SK-N-SH (cell line): ENCODE measurements around the gene TBCE. TPM values are rescaled to one million over a fixed set of nuclear protein-coding genes. Genes with fewer than 3 reads are reported as not detected.

Experiments used
- CTCF ChIA-PET: fragments of 300-600, 350-600 bp; formaldehyde crosslinking; extraction: SDS; loops from one replicate; lab custom pipeline; 2021; lab: Yijun Ruan, JAX
- POLR2A ChIA-PET: fragments of 350-600 bp; sonication (Branson Sonifier 250); formaldehyde crosslinking; extraction: SDS; loops from one replicate; lab custom pipeline; 2020; ENCODE audit warnings: antibody characterized with exemption, inconsistent platforms; lab: Yijun Ruan, JAX
- DNase-seq: peaks from one replicate; pipeline ENCODE4 v3.0.0; 2012
- H2AFZ ChIP-seq: fragments of 200-600 bp; sonication (generic); 2 replicates; pipeline ENCODE4 v1.8.1; 2016; ENCODE audit warnings: antibody characterized with exemption, mild to moderate bottlenecking, low read depth
- H3F3A ChIP-seq: fragments of 200-600 bp; sonication (generic); replicated peaks from 2 replicates; pipeline ENCODE3; 2016; ENCODE audit warnings: antibody characterized with exemption, mild to moderate bottlenecking; ENCODE audit not compliant: insufficient read depth
- H3K27ac ChIP-seq, 2 experiments: fragments of 200-500 bp in 1 of 2; fragments of 200-600 bp in 1 of 2; sonication (Bioruptor generic) in 1 of 2; sonication (generic), shearing (Covaris generic) in 1 of 2; 2 replicates each; pipeline versions ENCODE4 v1.5.1 to v1.6.1; 2014 to 2016; ENCODE audit warnings: low read depth in 2 of 2, inconsistent platforms in 1 of 2, low read length in 1 of 2, mild to moderate bottlenecking in 1 of 2, mixed read lengths in 1 of 2
- H3K27me3 ChIP-seq: fragments of 200-600 bp; sonication (generic), shearing (Covaris generic); 2 replicates; pipeline ENCODE4 v1.6.1; 2016; ENCODE audit warnings: mixed run types; ENCODE audit not compliant: insufficient read depth
- H3K36me3 ChIP-seq, 2 experiments: fragments of 200-500 bp in 1 of 2; fragments of 200-600 bp in 1 of 2; sonication (Bioruptor generic) in 1 of 2; sonication (generic) in 1 of 2; replicated peaks in 1 of 2; 2 replicates each; pipeline versions ENCODE3 to v1.5.1; 2014 to 2016; ENCODE audit warnings: low read length in 1 of 2, mild to moderate bottlenecking in 1 of 2; ENCODE audit not compliant: insufficient read depth in 2 of 2, control insufficient read depth in 1 of 2
- H3K4me1 ChIP-seq, 2 experiments: fragments of 200-500 bp in 1 of 2; fragments of 200-600 bp in 1 of 2; sonication (Bioruptor generic) in 1 of 2; sonication (generic), shearing (Covaris generic) in 1 of 2; 2 replicates each; pipeline versions ENCODE4 v1.5.1 to v1.6.1; 2014 to 2016; ENCODE audit warnings: low read depth in 1 of 2, low read length in 1 of 2, mixed run types in 1 of 2; ENCODE audit not compliant: insufficient read depth in 2 of 2, control insufficient read depth in 1 of 2
- H3K4me2 ChIP-seq: fragments of 200-600 bp; sonication (generic), shearing (Covaris generic); 2 replicates; pipeline ENCODE4 v1.6.1; 2017; ENCODE audit warnings: mixed run types
- H3K4me3 ChIP-seq, 2 experiments: fragments of 200-500 bp in 1 of 2; fragments of 200-600 bp in 1 of 2; sonication (Bioruptor generic) in 1 of 2; sonication (generic), shearing (Covaris generic) in 1 of 2; 2 replicates each; pipeline versions ENCODE4 v1.5.1 to v1.8.1; 2014 to 2016; ENCODE audit warnings: low read depth in 2 of 2, inconsistent platforms in 1 of 2, low read length in 1 of 2, mild to moderate bottlenecking in 1 of 2, mixed read lengths in 1 of 2, moderate library complexity in 1 of 2
- H3K79me2 ChIP-seq: fragments of 200-600 bp; sonication (generic); 2 replicates; pipeline ENCODE4 v1.8.1; 2017; ENCODE audit warnings: mild to moderate bottlenecking; ENCODE audit not compliant: insufficient read depth
- H3K9ac ChIP-seq: fragments of 200-600 bp; sonication (generic); 2 replicates; pipeline ENCODE4 v1.6.1; 2017; ENCODE audit warnings: mixed run types
- H3K9me2 ChIP-seq: fragments of 200-600 bp; sonication (generic); 2 replicates; pipeline ENCODE4 v1.6.1; 2017; ENCODE audit warnings: mixed run types
- H3K9me3 ChIP-seq: fragments of 200-600 bp; sonication (generic); 2 replicates; pipeline ENCODE4 v1.6.1; 2017; ENCODE audit warnings: mixed run types, mild to moderate bottlenecking, moderate library complexity
- H4K20me1 ChIP-seq: fragments of 200-600 bp; sonication (generic); 2 replicates; pipeline ENCODE4 v1.6.1; 2017; ENCODE audit warnings: mild to moderate bottlenecking, mixed run types; ENCODE audit not compliant: insufficient read depth
- CHD2 ChIP-seq: fragments of 150-350 bp; IDR thresholded peaks from 2 replicates; pipeline ENCODE4 v1.6.1; 2018; ENCODE audit warnings: low read length; ENCODE audit not compliant: partially characterized antibody
- CTCF ChIP-seq: fragments of 200-600 bp; sonication (generic); IDR thresholded peaks from 2 replicates; pipeline ENCODE4 v1.6.1; 2017; ENCODE audit warnings: antibody characterized with exemption, mild to moderate bottlenecking, moderate library complexity
- EP300 ChIP-seq, 2 experiments: IDR thresholded peaks; 2 replicates each; pipeline versions ENCODE4 v1.4.0 to v1.6.1; 2012; ENCODE audit warnings: borderline replicate concordance in 1 of 2, low read depth in 1 of 2, low read length in 1 of 2
- FOSL2 ChIP-seq: IDR thresholded peaks from 2 replicates; pipeline ENCODE4 v1.4.0; 2012; ENCODE audit warnings: low read depth, mild to moderate bottlenecking, moderate library complexity, borderline replicate concordance
- GABPA ChIP-seq: IDR thresholded peaks from 2 replicates; pipeline ENCODE4 v1.4.0; 2012; ENCODE audit warnings: low read depth, mild to moderate bottlenecking
- GATA2 ChIP-seq: sonication (generic); formaldehyde crosslinking; IDR thresholded peaks from 2 replicates; pipeline ENCODE4 v1.5.0; 2020; ENCODE audit warnings: mild to moderate bottlenecking, missing genetic modification reagents
- JUND ChIP-seq: IDR thresholded peaks from 2 replicates; pipeline ENCODE4 v1.4.0; 2012
- MEF2A ChIP-seq: IDR thresholded peaks from 2 replicates; pipeline ENCODE4 v1.4.0; 2012; ENCODE audit warnings: low read depth, borderline replicate concordance
- NRF1 ChIP-seq: IDR thresholded peaks from 2 replicates; pipeline ENCODE4 v1.6.1; 2012; ENCODE audit warnings: low read depth, mild to moderate bottlenecking, low read length
- PBX3 ChIP-seq: IDR thresholded peaks from 2 replicates; pipeline ENCODE4; 2012
- RAD21 ChIP-seq: IDR thresholded peaks from 2 replicates; pipeline ENCODE4 v1.6.1; 2012; ENCODE audit warnings: mild to moderate bottlenecking, low read length
- RXRA ChIP-seq: IDR thresholded peaks from 2 replicates; pipeline ENCODE4 v1.4.0; 2012; ENCODE audit warnings: low read depth, mild to moderate bottlenecking, borderline replicate concordance
- SMC3 ChIP-seq: IDR thresholded peaks from 2 replicates; pipeline ENCODE4 v1.6.1; 2012; ENCODE audit warnings: low read depth, low read length, improper control_type of control experiment
- TCF12 ChIP-seq: IDR thresholded peaks from 2 replicates; pipeline ENCODE4 v1.4.0; 2012
- TEAD4 ChIP-seq: IDR thresholded peaks from 2 replicates; pipeline ENCODE4 v1.4.0; 2012; ENCODE audit warnings: mild to moderate bottlenecking, borderline replicate concordance; ENCODE audit not compliant: insufficient read depth
- USF1 ChIP-seq: IDR thresholded peaks from 2 replicates; pipeline ENCODE4 v1.4.0; 2012; ENCODE audit warnings: low read depth, borderline replicate concordance
- USF2 ChIP-seq: fragments of 150-350 bp; IDR thresholded peaks from 2 replicates; pipeline ENCODE4 v1.6.1; 2017; ENCODE audit warnings: antibody characterized with exemption, low read length, low read depth, borderline replicate concordance
- ZBTB33 ChIP-seq: IDR thresholded peaks from 2 replicates; pipeline ENCODE4 v1.4.0; 2012; ENCODE audit warnings: low read depth, borderline replicate concordance
- WGBS: methylation state at CpG from one replicate; pipeline ENCODE4 v1.1.6; 2017; ENCODE audit warnings: low lambda C conversion rate; 5-methylcytosine and 5-hydroxymethylcytosine counted together
- polyA plus RNA-seq, 3 experiments: library from polyadenylated mRNA; depleted of rRNA; stranded (reverse); fragments of >200 nt; gene quantifications; 2 replicates each; pipeline ENCODE4 v1.2.3, GENCODE V29; 2012
- TF ChIP-seq, protein P1 (sequence below): IDR thresholded peaks from 2 replicates; pipeline ENCODE4 v1.4.0; 2012; ENCODE audit warnings: low read depth

The TBCE gene
- polyA plus RNA-seq, 1 of the 3 experiments (the other 2 are of a cell fraction): 18.3 TPM

GRCh38 chr1:235455097-235455496 is 87.9 kb downstream of the TBCE start:
- Histone ChIP-seq H3K79me2 (no peaks in the 10 kb centered on the region), H2AFZ (no peak overlapping the region), H3K36me3 (peaks cover 31 to 37% of the 10 kb centered on the region in 2 experiments), H4K20me1 (no peaks in the 10 kb centered on the region), H3K4me3 (no peak overlapping the region), H3K27me3 (no peaks in the 10 kb centered on the region), H3K9me3 (no peaks in the 10 kb centered on the region), H3K27ac (no peak overlapping the region), H3K4me2 (no peak overlapping the region), H3K4me1 (no peaks in the 10 kb centered on the region), H3K9me2 (no peaks in the 10 kb centered on the region), H3K9ac (no peak overlapping the region), H3F3A (no peaks in the 10 kb centered on the region)
- POLR2A ChIA-PET: interaction anchor here (0.8 kb wide), 1 partner anchor 10 kb away, joined by 3 read pairs; no protein-coding TSS in a partner anchor
- WGBS: 98% methylated on average over 2 of the region's 2 CpGs
- CTCF ChIA-PET: interaction anchor here (1.0 to 1.1 kb wide), 2 partner anchors 11 to 517 kb away, joined by 3 read pairs; no protein-coding TSS in a partner anchor
- DNase-seq: no peak
- TF ChIP-seq ZBTB33 (no peak), RXRA (no peak), RAD21 (no peak), TEAD4 (no peak), CTCF (no peak), MEF2A (no peak), USF1 (no peak), JUND (no peak), NRF1 (no peak)
- TF ChIP-seq, protein P1, sequence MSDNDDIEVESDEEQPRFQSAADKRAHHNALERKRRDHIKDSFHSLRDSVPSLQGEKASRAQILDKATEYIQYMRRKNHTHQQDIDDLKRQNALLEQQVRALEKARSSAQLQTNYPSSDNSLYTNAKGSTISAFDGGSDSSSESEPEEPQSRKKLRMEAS: no peak

GRCh38 chr1:235455823-235456222 is 88.6 kb downstream of the TBCE start:
- no peak overlapping the region for H2AFZ ChIP-seq
- H3K9me2 ChIP-seq: no peaks in the 10 kb centered on the region
- H3K4me3 ChIP-seq: no peak overlapping the region
- ChIA-PET POLR2A (interaction anchor here (0.8 kb wide), 1 partner anchor 11 kb away, joined by 3 read pairs; no protein-coding TSS in a partner anchor), CTCF (interaction anchor here (1.0 to 1.1 kb wide), 2 partner anchors 12 to 516 kb away, joined by 3 read pairs; no protein-coding TSS in a partner anchor)
- H3K4me2 ChIP-seq: no peak overlapping the region
- no peaks in the 10 kb centered on the region for H3K4me1 ChIP-seq
- H3K9me3 ChIP-seq: no peaks in the 10 kb centered on the region
- no peaks in the 10 kb centered on the region for H3F3A ChIP-seq
- 90% methylated on average over 4 of the region's 4 CpGs for WGBS
- DNase-seq: no peak
- no peak overlapping the region for H3K9ac ChIP-seq
- H4K20me1 ChIP-seq: no peaks in the 10 kb centered on the region
- no peaks in the 10 kb centered on the region for H3K27me3 ChIP-seq
- no peaks in the 10 kb centered on the region for H3K79me2 ChIP-seq
- no peak overlapping the region for H3K27ac ChIP-seq
- peaks cover 24 to 29% of the 10 kb centered on the region in 2 experiments for H3K36me3 ChIP-seq
- no peak for TF ChIP-seq TCF12
- TF ChIP-seq JUND: no peak
- no peak for TF ChIP-seq SMC3
- TF ChIP-seq, protein P1: no peak
- TF ChIP-seq FOSL2: no peak
- no peak for TF ChIP-seq EP300 (IDR thresholded peaks at IDR 0.05; ENCODE audit: borderline replicate concordance in 1 of 2, low read depth in 1 of 2, low read length in 1 of 2)
- no peak for TF ChIP-seq CHD2
- no peak for TF ChIP-seq USF2
- no peak for TF ChIP-seq CTCF
- no peak for TF ChIP-seq GABPA
- TF ChIP-seq GATA2: no peak
- no peak for TF ChIP-seq PBX3
